Natural killer cell treated with Interleukin-12 subunit alpha and Interleukin-12 subunit beta and Interleukin-15 and Interleukin-18, amount 100 ng/mL, for 72 hours (primary cell): ENCODE measurements around the gene ZNF20. TPM values are rescaled to one million over a fixed set of nuclear protein-coding genes. Genes with fewer than 3 reads are reported as not detected.
A peak's percentile ranks its signal among the peaks of the same experiment; 100 is the strongest.
"Not testable (repeated sequence)": the region's sequence is repeated elsewhere in the genome, so short reads cannot be mapped to it uniquely, and the experiment has no call there.

Source experiments
- ATAC-seq, 2 donors: fragments of 150-1000 bp; cut with Tn5 transposase in 1 of 2; sonication (Bioruptor Pico), chemical (Tn5 transposase) in 1 of 2; 2 replicates each; pipeline ENCODE4 v1.10.0; 2021
- DNase-seq: peaks from one replicate; pipeline ENCODE4 v3.0.0; 2022; ENCODE audit warnings: low spot score
- H3K27ac Mint-ChIP-seq, 2 donors: 1 replicate in 1 of 2; 2 replicates in 1 of 2; pipeline ENCODE4 v1.8.0; 2022; ENCODE audit warnings: mixed read lengths in 2 of 2, mild to moderate bottlenecking in 1 of 2, moderate library complexity in 1 of 2
- H3K27me3 Mint-ChIP-seq, 2 donors: 1 replicate in 1 of 2; 2 replicates in 1 of 2; pipeline ENCODE4 v1.8.0; 2022; ENCODE audit warnings: mixed read lengths in 2 of 2
- H3K36me3 Mint-ChIP-seq: one replicate; pipeline ENCODE4 v1.8.0; 2022; ENCODE audit warnings: mixed read lengths
- H3K4me1 Mint-ChIP-seq, 2 donors: 1 replicate in 1 of 2; 2 replicates in 1 of 2; pipeline ENCODE4 v1.8.0; 2022; ENCODE audit warnings: low read depth in 2 of 2, mixed read lengths in 2 of 2, mild to moderate bottlenecking in 1 of 2
- H3K4me3 Mint-ChIP-seq: one replicate; pipeline ENCODE4 v1.8.0; 2022; ENCODE audit warnings: mixed read lengths
- H3K9me3 Mint-ChIP-seq: 2 replicates; pipeline ENCODE4 v1.8.0; 2022; ENCODE audit warnings: mixed read lengths
- total RNA-seq, 2 donors: library from RNA; stranded (reverse); gene quantifications; one replicate each; pipeline ENCODE4 v1.2.3, GENCODE V29; 2022

ZNF20 gene
- total RNA-seq, 2 donors from 2014 or later, result 2.7 to 4.4 TPM

GRCh38 chr19:12093777-12094176 is 46.4 kb downstream of the ZNF20 start:
- no peaks in the 10 kb centered on the region for H3K36me3 Mint-ChIP-seq
- ATAC-seq (peak; percentile 74 to 79), DNase-seq (no peak)
- H3K4me3 Mint-ChIP-seq, result peak overlapping the region; percentile 67
- H3K4me1 Mint-ChIP-seq, result peaks cover 5 to 16% of the 10 kb centered on the region in 2 donors
- peak overlapping the region in 1 of 2 donors; percentile 67 for H3K27ac Mint-ChIP-seq
- H3K9me3 Mint-ChIP-seq, result peaks cover 4% of the 10 kb centered on the region
- H3K27me3 Mint-ChIP-seq, result no peaks in the 10 kb centered on the region

GRCh38 chr19:12092956-12093355 is 47.2 kb downstream of the ZNF20 start:
- peaks cover 5 to 16% of the 10 kb centered on the region in 2 donors for H3K4me1 Mint-ChIP-seq
- H3K27me3 Mint-ChIP-seq, result no peaks in the 10 kb centered on the region
- peaks cover 1% of the 10 kb centered on the region for H3K9me3 Mint-ChIP-seq
- ATAC-seq (no peak), DNase-seq (no peak)
- peak overlapping the region; percentile 67 for H3K4me3 Mint-ChIP-seq
- H3K36me3 Mint-ChIP-seq, result no peaks in the 10 kb centered on the region
- H3K27ac Mint-ChIP-seq, result peak overlapping the region in 1 of 2 donors; percentile 67

GRCh38 chr19:12092065-12092867 is 47.9 kb downstream of the ZNF20 start:
- H3K27ac Mint-ChIP-seq, result peak overlapping the region in 1 of 2 donors; percentile 67
- H3K4me1 Mint-ChIP-seq, result peaks cover 5 to 16% of the 10 kb centered on the region in 2 donors
- peak overlapping the region; percentile 67 for H3K4me3 Mint-ChIP-seq
- H3K27me3 Mint-ChIP-seq, result no peaks in the 10 kb centered on the region
- ATAC-seq, result peak; percentile 78 to 88
- no peaks in the 10 kb centered on the region for H3K36me3 Mint-ChIP-seq
- peak; percentile 80 for DNase-seq
- H3K9me3 Mint-ChIP-seq, result no peaks in the 10 kb centered on the region

- DNase-seq (peak; percentile 74), ATAC-seq (peak; percentile 47 to 57)
- no peak overlapping the region for H3K27ac Mint-ChIP-seq
- no peaks in the 10 kb centered on the region for H3K36me3 Mint-ChIP-seq
- H3K27me3 Mint-ChIP-seq, result no peaks in the 10 kb centered on the region
- no peaks in the 10 kb centered on the region for H3K9me3 Mint-ChIP-seq
- peak overlapping the region; percentile 43 for H3K4me3 Mint-ChIP-seq
- H3K4me1 Mint-ChIP-seq, result peaks cover 5 to 16% of the 10 kb centered on the region in 2 donors
Measured at GRCh38 chr19:12090807-12091206, 49.3 kb downstream of the ZNF20 start.

- Mint-ChIP-seq H3K4me3 (no peak overlapping the region), H3K9me3 (peaks cover 3% of the 10 kb centered on the region), H3K27ac (no peak overlapping the region), H3K27me3 (no peaks in the 10 kb centered on the region), H3K4me1 (no peaks in the 10 kb centered on the region), H3K36me3 (no peaks in the 10 kb centered on the region)
- no peak for ATAC-seq
- no peak for DNase-seq
Measured at GRCh38 chr19:12085074-12085818, 54.9 kb downstream of the ZNF20 start.

GRCh38 chr19:12083336-12083735 is 56.8 kb downstream of the ZNF20 start:
- not testable (repeated sequence) for H3K4me3 Mint-ChIP-seq, DNase-seq, H3K36me3 Mint-ChIP-seq, H3K27ac Mint-ChIP-seq, ATAC-seq, H3K4me1 Mint-ChIP-seq, H3K9me3 Mint-ChIP-seq, H3K27me3 Mint-ChIP-seq

Other genes starting within 250 kb of the ZNF20 start
- gene ZNF700, start 215.2 kb downstream of the ZNF20 start, total RNA-seq, result 10 to 100 TPM; 21.6 to 35.0 TPM
- gene ZNF763, start 175.3 kb downstream of the ZNF20 start, total RNA-seq, result 1 to 10 TPM; 2.9 to 4.0 TPM
- gene ZNF433, start 104.7 kb downstream of the ZNF20 start, total RNA-seq, result 1 to 10 TPM; 3.7 TPM
- gene ZNF878, start 87.4 kb downstream of the ZNF20 start, total RNA-seq, result under 1 TPM; 0.39 to 0.48 TPM
- gene ZNF844, start 75.6 kb downstream of the ZNF20 start, total RNA-seq, result 1 to 10 TPM; 4.1 to 9.4 TPM
- gene ZNF625, start 16.4 kb upstream of the ZNF20 start, total RNA-seq, result 1 to 10 TPM; 5.1 to 7.8 TPM
- gene ZNF136, start 22.7 kb upstream of the ZNF20 start, total RNA-seq, result 10 to 100 TPM; 12.1 to 20.9 TPM
- 10 to 100 TPM; 11.7 to 15.7 TPM for gene ZNF44, start 154.5 kb upstream of the ZNF20 start, total RNA-seq
- gene ZNF563, start 193.3 kb upstream of the ZNF20 start, total RNA-seq, result 1 to 10 TPM; 2.3 TPM
- 1 to 10 TPM in 1 of 2 donors, under 1 TPM in 1; 0.47 to 3.2 TPM for gene ZNF442, start 225.3 kb upstream of the ZNF20 start, total RNA-seq